ENCODE results near the gene IL36RN. TPM values are rescaled to one million over a fixed set of nuclear protein-coding genes. Genes with fewer than 3 reads are reported as not detected.

The IL36RN gene
- total RNA-seq, 1 donor from 2014 or later: not detected

DNA sequence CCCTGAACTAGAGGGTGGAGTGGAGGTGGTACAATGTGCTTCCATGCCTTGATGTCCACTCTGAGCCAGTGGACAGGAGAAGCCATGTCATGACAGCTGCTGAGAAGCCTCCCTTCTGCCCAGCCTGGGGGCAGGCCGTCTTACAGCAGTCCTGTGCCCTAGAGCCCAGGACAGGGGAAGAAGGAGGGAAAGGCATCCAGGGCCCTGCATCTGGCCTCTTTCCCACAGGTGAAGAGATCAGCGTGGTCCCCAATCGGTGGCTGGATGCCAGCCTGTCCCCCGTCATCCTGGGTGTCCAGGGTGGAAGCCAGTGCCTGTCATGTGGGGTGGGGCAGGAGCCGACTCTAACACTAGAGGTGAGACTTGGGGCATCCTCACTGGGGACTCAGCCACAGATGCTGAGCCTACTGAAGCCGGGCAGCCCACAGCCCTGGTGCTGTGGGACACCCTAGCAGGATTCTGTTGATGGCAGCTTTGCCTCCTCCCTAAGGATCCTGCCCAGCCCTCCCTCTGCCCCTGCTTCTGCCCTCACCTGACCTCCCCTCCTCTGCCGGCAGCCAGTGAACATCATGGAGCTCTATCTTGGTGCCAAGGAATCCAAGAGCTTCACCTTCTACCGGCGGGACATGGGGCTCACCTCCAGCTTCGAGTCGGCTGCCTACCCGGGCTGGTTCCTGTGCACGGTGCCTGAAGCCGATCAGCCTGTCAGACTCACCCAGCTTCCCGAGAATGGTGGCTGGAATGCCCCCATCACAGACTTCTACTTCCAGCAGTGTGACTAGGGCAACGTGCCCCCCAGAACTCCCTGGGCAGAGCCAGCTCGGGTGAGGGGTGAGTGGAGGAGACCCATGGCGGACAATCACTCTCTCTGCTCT, 3.1 kb downstream of the IL36RN start:
- no peak for DNase-seq (ENCODE audit: low read depth)
- H3K4me3 ChIP-seq (ENCODE audit: low read depth, low read length): no peak overlapping the region
- TF ChIP-seq, protein P1, sequence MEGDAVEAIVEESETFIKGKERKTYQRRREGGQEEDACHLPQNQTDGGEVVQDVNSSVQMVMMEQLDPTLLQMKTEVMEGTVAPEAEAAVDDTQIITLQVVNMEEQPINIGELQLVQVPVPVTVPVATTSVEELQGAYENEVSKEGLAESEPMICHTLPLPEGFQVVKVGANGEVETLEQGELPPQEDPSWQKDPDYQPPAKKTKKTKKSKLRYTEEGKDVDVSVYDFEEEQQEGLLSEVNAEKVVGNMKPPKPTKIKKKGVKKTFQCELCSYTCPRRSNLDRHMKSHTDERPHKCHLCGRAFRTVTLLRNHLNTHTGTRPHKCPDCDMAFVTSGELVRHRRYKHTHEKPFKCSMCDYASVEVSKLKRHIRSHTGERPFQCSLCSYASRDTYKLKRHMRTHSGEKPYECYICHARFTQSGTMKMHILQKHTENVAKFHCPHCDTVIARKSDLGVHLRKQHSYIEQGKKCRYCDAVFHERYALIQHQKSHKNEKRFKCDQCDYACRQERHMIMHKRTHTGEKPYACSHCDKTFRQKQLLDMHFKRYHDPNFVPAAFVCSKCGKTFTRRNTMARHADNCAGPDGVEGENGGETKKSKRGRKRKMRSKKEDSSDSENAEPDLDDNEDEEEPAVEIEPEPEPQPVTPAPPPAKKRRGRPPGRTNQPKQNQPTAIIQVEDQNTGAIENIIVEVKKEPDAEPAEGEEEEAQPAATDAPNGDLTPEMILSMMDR (conservative IDR thresholded peaks at IDR 0.05; ENCODE audit: low read depth, low read length): no peak

DNA sequence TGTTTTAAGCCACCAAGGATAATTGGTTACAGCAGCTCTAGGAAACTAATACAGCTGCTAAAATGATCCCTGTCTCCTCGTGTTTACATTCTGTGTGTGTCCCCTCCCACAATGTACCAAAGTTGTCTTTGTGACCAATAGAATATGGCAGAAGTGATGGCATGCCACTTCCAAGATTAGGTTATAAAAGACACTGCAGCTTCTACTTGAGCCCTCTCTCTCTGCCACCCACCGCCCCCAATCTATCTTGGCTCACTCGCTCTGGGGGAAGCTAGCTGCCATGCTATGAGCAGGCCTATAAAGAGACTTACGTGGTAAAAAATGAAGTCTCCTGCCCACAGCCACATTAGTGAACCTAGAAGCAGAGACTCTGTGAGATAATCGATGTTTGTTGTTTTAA, 5.3 kb downstream of the IL36RN start:
- no peak for DNase-seq (ENCODE audit: low read depth)
- no peak overlapping the region for H3K4me3 ChIP-seq (ENCODE audit: low read depth, low read length)
- TF ChIP-seq, protein P1 (conservative IDR thresholded peaks at IDR 0.05; ENCODE audit: low read depth, low read length): no peak

DNA sequence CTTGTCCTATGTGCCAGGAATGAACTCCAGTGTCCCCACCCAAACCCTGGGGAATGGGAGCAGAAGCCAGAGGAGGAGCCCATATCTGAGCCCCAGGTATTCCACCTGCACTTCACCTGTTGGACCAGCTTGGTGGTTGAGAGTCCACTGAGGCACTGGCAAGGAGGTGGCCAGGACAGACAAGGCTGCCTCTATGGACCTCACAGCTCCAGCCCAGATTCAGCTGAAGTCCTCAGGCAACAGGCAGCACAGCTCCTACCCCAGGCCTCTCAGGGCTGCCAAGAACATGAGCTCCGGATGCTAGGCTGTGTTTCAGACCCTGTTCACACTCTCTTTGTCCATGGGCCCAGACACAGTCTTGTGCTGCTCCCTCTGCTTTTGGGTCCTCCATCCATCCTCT, 5.9 kb downstream of the IL36RN start:
- DNase-seq (ENCODE audit: low read depth): no peak
- TF ChIP-seq, protein P1 (conservative IDR thresholded peaks at IDR 0.05; ENCODE audit: low read depth, low read length): no peak
- no peak overlapping the region for H3K4me3 ChIP-seq (ENCODE audit: low read depth, low read length)

DNA sequence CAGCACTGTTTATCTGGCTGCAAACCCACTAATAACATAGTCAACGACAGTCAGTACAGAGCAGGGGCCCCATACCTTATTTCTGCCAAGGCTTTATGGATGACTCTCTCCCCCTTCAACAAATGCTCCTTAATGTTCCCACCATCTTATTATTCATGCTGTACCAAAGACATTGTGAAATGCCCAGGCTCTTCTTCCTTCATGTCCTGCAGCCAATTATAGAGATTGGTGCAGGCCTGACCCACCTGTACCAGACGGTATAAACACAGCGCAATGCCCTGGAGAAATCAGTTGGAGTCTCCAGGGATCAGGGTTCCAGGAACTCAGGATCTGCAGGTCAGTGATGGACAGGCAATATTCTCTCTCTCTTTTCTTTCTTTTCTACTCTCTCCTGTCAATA, 8.7 kb downstream of the IL36RN start, which contains the start of gene IL1F10:
Gene IL1F10 (plus strand): TSS at position 290 of the 400 bp plus-strand sequence. CDS start 4,769 bp downstream, outside the sequence.
- TF ChIP-seq, protein P1 (conservative IDR thresholded peaks at IDR 0.05; ENCODE audit: low read depth, low read length): no peak
- no peak for DNase-seq (ENCODE audit: low read depth)
- no peak within 1 kb of the TSS for H3K4me3 ChIP-seq (ENCODE audit: low read depth, low read length)

DNA sequence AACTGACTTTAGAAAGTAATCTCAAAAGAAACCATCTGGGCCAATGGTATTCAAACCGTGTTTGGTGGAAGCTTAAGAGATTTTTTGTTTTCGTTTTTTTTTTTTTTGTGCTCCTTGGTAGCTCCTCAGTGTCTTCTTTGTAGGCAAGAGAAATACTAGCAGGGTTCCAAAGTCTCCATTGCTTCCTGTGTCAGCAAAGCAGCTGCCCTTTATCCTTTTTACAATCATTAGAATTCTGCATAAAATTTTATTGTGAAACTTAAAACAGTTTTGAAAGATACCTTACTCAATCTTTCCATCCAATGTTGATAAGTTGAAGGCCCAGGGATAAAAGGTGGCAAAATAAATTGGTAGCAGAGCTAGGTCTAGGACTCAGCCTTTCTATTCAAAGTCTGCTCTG, 9.3 kb downstream of the IL36RN start:
- no peak overlapping the region for H3K4me3 ChIP-seq (ENCODE audit: low read depth, low read length)
- TF ChIP-seq, protein P1 (conservative IDR thresholded peaks at IDR 0.05; ENCODE audit: low read depth, low read length): no peak
- no peak for DNase-seq (ENCODE audit: low read depth)

DNA sequence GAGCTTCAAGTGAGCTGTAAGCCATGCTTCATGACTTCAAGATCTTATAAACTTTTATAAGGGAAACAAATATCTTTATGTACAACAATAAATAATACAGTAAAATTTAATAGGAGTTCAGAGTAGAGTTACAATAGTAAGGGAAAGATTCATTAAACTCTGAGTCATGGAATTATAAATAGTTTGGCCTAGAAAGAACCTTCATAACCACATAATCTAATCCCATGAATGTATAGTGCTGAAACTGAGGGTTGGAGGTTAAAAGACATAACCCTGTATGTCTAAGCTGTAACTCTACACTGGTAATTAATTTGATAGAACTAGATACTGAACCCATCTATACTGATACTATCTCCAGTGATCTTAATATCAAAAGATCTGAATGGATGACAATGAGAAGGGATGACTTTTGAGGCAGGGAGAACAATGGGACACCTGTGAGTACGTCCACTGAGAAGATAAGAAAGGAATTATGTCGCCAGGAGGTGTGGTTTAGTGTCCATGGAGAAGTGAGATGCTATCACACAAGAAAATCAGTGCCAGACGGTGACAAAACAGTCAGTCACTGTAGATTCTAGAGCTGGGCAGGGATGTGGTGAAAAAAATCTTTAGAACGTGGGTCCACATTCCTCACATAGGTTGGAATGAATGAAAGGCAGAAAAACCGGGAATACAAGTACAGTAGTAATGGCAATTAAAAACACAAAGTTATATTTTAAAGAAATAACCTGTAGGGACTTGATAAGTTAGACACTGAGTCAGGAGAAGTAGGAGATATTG, 9.9 kb downstream of the IL36RN start:
- H3K4me3 ChIP-seq (ENCODE audit: low read depth, low read length): no peak overlapping the region
- no peak for DNase-seq (ENCODE audit: low read depth)
- TF ChIP-seq, protein P1 (conservative IDR thresholded peaks at IDR 0.05; ENCODE audit: low read depth, low read length): no peak
